ENCODE results near the gene PTDSS2.

PTDSS2 gene

GRCh38 chr11:490186-490929 lies 40.3 kb downstream of the PTDSS2 start:
- H3K4me1 ChIP-seq (ENCODE audit: control insufficient read depth, low read length), result peaks cover 7% of the 10 kb centered on the region
- no peaks in the 10 kb centered on the region for H3F3A ChIP-seq (ENCODE audit: control insufficient read depth, insufficient read depth)
- no peaks in the 10 kb centered on the region for H4K20me1 ChIP-seq (ENCODE audit: control insufficient read depth, insufficient read depth, low read depth, low read length)
- H3K9me2 ChIP-seq (replicated peaks; ENCODE audit: control insufficient read depth, low read length), result no peaks in the 10 kb centered on the region
- no peaks in the 10 kb centered on the region for H3K27me3 ChIP-seq (ENCODE audit: control insufficient read depth, low read length)
- no peak overlapping the region for H3K4me2 ChIP-seq (ENCODE audit: low read length)
- H3K79me2 ChIP-seq (ENCODE audit: control insufficient read depth, low read length), result no peaks in the 10 kb centered on the region
- H3K27ac ChIP-seq (ENCODE audit: low read depth, low read length), result no peak overlapping the region
- no peak overlapping the region for H3K4me3 ChIP-seq (ENCODE audit: low read length)
- TF ChIP-seq, protein P1, sequence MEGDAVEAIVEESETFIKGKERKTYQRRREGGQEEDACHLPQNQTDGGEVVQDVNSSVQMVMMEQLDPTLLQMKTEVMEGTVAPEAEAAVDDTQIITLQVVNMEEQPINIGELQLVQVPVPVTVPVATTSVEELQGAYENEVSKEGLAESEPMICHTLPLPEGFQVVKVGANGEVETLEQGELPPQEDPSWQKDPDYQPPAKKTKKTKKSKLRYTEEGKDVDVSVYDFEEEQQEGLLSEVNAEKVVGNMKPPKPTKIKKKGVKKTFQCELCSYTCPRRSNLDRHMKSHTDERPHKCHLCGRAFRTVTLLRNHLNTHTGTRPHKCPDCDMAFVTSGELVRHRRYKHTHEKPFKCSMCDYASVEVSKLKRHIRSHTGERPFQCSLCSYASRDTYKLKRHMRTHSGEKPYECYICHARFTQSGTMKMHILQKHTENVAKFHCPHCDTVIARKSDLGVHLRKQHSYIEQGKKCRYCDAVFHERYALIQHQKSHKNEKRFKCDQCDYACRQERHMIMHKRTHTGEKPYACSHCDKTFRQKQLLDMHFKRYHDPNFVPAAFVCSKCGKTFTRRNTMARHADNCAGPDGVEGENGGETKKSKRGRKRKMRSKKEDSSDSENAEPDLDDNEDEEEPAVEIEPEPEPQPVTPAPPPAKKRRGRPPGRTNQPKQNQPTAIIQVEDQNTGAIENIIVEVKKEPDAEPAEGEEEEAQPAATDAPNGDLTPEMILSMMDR (IDR thresholded peaks at IDR 0.05; ENCODE audit: low read depth, low read length, poor library complexity, severe bottlenecking), result no peak
- TF ChIP-seq EZH2phosphoT487 (IDR thresholded peaks at IDR 0.05; ENCODE audit: borderline replicate concordance, low read length), result no peak
- H3K36me3 ChIP-seq (ENCODE audit: control insufficient read depth, low read length), result peaks cover 11% of the 10 kb centered on the region
- no peaks in the 10 kb centered on the region for H3K9me3 ChIP-seq (ENCODE audit: control insufficient read depth, insufficient read depth, low read length)

DNA sequence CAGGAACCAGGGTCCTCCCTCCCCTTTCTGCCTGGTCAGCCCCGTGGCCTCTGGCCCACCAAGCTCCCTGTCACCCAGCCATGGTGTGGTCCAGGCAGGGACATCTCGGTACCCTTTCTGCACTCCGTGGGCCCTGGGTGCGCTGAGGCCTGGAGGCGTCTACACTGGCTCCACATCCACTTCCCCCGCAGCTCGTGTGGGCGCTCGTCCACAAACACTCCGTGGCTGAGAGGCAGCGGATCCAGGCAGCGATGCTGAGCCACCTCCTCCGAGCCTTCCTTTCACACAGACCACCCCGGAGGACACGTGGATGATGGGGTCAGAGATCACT lies 40.8 kb downstream of the PTDSS2 start:
- H3K36me3 ChIP-seq (ENCODE audit: control insufficient read depth, low read length), result peaks cover 11% of the 10 kb centered on the region
- no peaks in the 10 kb centered on the region for H3K27me3 ChIP-seq (ENCODE audit: control insufficient read depth, low read length)

DNA sequence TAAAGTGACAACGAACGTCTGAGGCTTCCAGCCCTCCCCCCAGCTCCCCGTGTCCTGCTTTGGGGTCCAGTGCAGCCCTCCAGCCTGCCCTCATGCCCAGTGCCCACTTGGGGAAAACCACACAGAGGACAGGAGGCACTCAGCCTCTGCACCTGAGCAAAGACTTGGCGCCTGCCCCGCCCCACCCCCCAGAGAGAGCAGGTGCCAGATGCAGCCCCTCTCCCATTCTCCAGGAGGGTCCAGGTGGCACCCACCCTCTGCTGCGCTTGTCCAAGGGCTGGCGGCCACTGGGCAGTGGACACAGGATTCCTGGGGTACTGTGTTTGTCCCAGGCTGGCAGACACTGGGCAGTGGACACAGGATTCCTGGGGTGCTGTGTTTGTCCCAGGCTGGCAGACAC lies 41.3 kb downstream of the PTDSS2 start:
- no peaks in the 10 kb centered on the region for H3K9me3 ChIP-seq (ENCODE audit: control insufficient read depth, insufficient read depth, low read length)
- H3K9me2 ChIP-seq (replicated peaks; ENCODE audit: control insufficient read depth, low read length), result no peaks in the 10 kb centered on the region
- no peak overlapping the region for H3K27ac ChIP-seq (ENCODE audit: low read depth, low read length)
- H3K4me1 ChIP-seq (ENCODE audit: control insufficient read depth, low read length), result peaks cover 7% of the 10 kb centered on the region
- no peak overlapping the region for H3K4me2 ChIP-seq (ENCODE audit: low read length)
- no peak for TF ChIP-seq EZH2phosphoT487 (IDR thresholded peaks at IDR 0.05; ENCODE audit: borderline replicate concordance, low read length)
- TF ChIP-seq, protein P1 (IDR thresholded peaks at IDR 0.05; ENCODE audit: low read depth, low read length, poor library complexity, severe bottlenecking), result no peak
- peaks cover 11% of the 10 kb centered on the region for H3K36me3 ChIP-seq (ENCODE audit: control insufficient read depth, low read length)
- H3F3A ChIP-seq (ENCODE audit: control insufficient read depth, insufficient read depth), result no peaks in the 10 kb centered on the region
- H3K27me3 ChIP-seq (ENCODE audit: control insufficient read depth, low read length), result no peaks in the 10 kb centered on the region
- no peaks in the 10 kb centered on the region for H3K79me2 ChIP-seq (ENCODE audit: control insufficient read depth, low read length)
- H4K20me1 ChIP-seq (ENCODE audit: control insufficient read depth, insufficient read depth, low read depth, low read length), result no peaks in the 10 kb centered on the region
- H3K4me3 ChIP-seq (ENCODE audit: low read length), result no peak overlapping the region

More for the DNA sequence above, 40.8 kb downstream of the PTDSS2 start:
- Histone ChIP-seq H3K4me1 (ENCODE audit: control insufficient read depth, low read length) (peaks cover 7% of the 10 kb centered on the region), H3K4me2 (ENCODE audit: low read length) (no peak overlapping the region), H3K27ac (ENCODE audit: low read depth, low read length) (no peak overlapping the region), H4K20me1 (ENCODE audit: control insufficient read depth, insufficient read depth, low read depth, low read length) (no peaks in the 10 kb centered on the region), H3F3A (ENCODE audit: control insufficient read depth, insufficient read depth) (no peaks in the 10 kb centered on the region), H3K9me2 (replicated peaks; ENCODE audit: control insufficient read depth, low read length) (no peaks in the 10 kb centered on the region), H3K9me3 (ENCODE audit: control insufficient read depth, insufficient read depth, low read length) (no peaks in the 10 kb centered on the region), H3K4me3 (ENCODE audit: low read length) (no peak overlapping the region), H3K79me2 (ENCODE audit: control insufficient read depth, low read length) (no peaks in the 10 kb centered on the region)
- no peak for TF ChIP-seq EZH2phosphoT487 (IDR thresholded peaks at IDR 0.05; ENCODE audit: borderline replicate concordance, low read length)
- TF ChIP-seq, protein P1 (IDR thresholded peaks at IDR 0.05; ENCODE audit: low read depth, low read length, poor library complexity, severe bottlenecking), result no peak

Measured in DOHH2 (cell line).